Esophagus muscularis mucosa (tissue), 3 donors: ENCODE results near the gene APOBEC3B.

Experiments
- EP300 ChIP-seq: sonication (generic); formaldehyde crosslinking; IDR thresholded peaks from one replicate; pipeline ENCODE4 v1.6.1; 2017; ENCODE audit warnings: antibody characterized with exemption
- TF ChIP-seq, protein P1 (sequence below), 3 experiments: fragments of 200-600 bp in 2 of 3; fragments of 450-650 bp in 1 of 3; sonication (generic) in 2 of 3; IDR thresholded peaks; one replicate each; pipeline ENCODE4 v1.5.1; 2017 to 2019; ENCODE audit warnings: antibody characterized with exemption in 3 of 3, mild to moderate bottlenecking in 2 of 3, moderate library complexity in 1 of 3

DNA sequence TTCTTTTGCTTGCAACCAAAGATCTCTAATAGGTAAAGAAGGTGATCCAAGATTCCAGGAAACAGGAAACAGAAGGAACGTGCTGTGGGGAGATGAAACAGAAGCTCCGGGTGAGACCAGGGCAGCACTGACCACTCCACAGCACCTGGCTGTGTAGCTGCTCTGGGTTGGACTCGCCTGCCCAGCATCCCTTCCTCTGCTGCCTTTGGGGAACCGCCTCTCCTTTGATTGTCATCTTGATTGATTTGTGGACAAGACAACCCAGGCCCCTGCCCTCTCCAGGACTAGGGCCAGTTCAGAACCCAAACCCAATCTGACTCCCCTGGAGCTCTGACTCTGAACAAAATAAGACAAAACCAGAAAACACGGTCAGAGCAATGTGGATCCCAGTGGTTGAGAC lies 39.4 kb upstream of the APOBEC3B start:
- TF ChIP-seq, protein P1, sequence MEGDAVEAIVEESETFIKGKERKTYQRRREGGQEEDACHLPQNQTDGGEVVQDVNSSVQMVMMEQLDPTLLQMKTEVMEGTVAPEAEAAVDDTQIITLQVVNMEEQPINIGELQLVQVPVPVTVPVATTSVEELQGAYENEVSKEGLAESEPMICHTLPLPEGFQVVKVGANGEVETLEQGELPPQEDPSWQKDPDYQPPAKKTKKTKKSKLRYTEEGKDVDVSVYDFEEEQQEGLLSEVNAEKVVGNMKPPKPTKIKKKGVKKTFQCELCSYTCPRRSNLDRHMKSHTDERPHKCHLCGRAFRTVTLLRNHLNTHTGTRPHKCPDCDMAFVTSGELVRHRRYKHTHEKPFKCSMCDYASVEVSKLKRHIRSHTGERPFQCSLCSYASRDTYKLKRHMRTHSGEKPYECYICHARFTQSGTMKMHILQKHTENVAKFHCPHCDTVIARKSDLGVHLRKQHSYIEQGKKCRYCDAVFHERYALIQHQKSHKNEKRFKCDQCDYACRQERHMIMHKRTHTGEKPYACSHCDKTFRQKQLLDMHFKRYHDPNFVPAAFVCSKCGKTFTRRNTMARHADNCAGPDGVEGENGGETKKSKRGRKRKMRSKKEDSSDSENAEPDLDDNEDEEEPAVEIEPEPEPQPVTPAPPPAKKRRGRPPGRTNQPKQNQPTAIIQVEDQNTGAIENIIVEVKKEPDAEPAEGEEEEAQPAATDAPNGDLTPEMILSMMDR (IDR thresholded peaks at IDR 0.05) = no peak
- no peak for TF ChIP-seq EP300
